Fibroblast of peridontal ligament (primary cell): ENCODE results near the gene ATP6V1B1.

ENCODE experiments used
- DNase-seq: peaks from one replicate; pipeline ENCODE4 v3.0.0-alpha.2; 2010; ENCODE audit errors: extremely low read depth

ATP6V1B1 gene

DNA sequence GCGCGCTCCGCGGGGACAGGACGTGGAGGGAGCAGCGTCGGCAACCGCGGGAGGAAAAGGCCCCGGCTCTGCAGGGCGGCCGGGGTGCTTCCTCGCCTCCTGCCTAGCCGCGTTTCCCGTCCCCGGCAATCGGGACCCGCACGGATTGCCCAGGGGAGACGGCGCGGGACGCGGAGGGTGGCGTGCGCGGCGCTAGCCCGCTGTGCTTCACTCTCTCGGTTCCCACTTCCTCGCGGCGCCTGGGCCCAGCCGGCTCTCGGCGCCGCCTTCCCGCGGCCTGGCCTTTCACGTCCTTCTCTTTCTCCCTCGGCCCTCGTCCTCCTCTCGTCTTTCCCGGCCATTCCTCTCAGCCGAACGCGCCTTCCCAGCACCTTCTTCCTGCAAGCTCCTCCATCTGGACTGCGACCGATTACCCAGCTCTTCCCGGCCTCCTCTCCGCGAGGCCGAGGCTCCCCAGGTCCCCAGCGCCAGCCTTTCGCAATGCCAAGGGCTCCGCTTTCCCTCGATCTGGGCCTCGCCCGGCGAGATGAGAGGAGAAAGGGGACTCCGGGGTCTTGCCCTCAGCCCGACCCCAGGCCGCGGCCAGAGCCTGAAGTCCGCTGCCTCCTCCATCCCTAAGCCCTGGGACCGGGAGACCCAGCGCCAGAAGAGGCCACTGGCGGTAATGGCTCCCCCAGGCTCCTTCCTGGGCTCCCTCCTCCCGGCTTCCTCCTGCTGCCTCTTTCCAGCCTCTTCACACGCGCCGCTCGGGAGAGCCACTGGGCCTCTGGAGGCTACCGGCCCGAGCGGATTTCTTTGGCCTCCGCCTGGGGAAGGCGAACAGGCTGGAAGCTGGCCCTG lies 34.3 kb upstream of the ATP6V1B1 start:
- peak; percentile 37 for DNase-seq

GRCh38 chr2:70902067-70902442 lies 33.6 kb upstream of the ATP6V1B1 start:
- DNase-seq = no peak

GRCh38 chr2:70902579-70902978 lies 33.1 kb upstream of the ATP6V1B1 start:
- no peak for DNase-seq

DNA sequence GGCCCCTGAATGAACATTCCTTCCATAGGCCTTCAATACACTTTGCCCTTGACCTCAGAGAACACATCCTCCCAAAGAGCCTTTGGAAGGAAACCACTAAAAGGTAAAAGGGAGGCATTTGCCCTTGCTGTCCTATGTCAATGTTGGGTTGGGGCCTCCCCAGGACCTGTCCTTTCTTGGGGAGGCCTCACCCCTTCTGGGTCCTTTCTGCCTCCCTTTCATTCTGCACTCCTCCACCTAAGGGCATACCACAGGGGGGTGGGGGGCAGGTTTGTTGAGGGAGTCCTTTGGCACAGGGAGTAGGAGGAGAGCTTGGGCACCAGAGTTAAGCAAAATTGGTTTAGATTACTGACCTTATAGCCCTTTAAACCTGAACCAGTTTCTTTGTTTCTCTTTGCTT lies 32.5 kb upstream of the ATP6V1B1 start:
- DNase-seq = no peak

DNA sequence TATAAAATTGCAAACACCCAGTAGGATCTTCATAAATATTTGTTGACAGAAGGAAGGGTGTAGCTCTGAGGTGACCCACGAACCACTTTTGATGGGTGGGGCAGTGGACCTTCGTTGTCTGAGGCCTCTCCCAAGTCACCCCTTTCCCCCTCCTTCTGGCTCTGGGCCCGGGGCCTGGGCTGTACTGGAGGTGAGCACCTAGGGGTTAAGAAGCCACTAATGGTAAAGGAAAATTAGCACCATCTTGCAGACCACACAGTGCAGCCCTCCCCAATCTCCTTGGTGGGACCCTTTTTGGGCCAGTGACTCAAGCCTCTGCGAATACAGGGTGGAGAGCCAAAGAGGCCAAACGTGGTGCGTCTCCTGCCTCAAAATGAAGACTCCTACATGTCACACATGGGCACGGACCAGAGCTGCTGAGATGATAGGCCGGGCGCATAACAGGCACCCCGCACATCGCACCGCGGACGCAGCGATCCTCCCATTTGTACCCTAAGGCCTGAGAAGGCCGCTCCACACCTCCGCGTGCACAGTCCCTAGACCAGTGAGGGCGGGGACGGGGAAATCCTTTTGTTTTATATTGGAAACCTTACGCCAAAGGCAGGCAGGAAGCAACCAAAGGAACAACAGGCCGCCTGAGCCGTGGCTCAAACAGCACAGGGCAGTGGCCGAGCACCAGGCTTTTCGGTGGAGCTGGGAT lies 31.9 kb upstream of the ATP6V1B1 start:
- no peak for DNase-seq

GRCh38 chr2:70904371-70905216 lies 31.1 kb upstream of the ATP6V1B1 start:
- DNase-seq = no peak

- no peak for DNase-seq
Observed at GRCh38 chr2:70905443-70906421, 30.0 kb upstream of the ATP6V1B1 start.

- DNase-seq = peak; percentile 8
Observed at GRCh38 chr2:70906439-70907005, 29.2 kb upstream of the ATP6V1B1 start.

GRCh38 chr2:70907130-70908057 lies 28.3 kb upstream of the ATP6V1B1 start:
- DNase-seq = peak; percentile 39

- no peak for DNase-seq
Observed at GRCh38 chr2:70916291-70916690, 19.4 kb upstream of the ATP6V1B1 start.

GRCh38 chr2:70918016-70918415 lies 17.7 kb upstream of the ATP6V1B1 start:
- DNase-seq = no peak

DNA sequence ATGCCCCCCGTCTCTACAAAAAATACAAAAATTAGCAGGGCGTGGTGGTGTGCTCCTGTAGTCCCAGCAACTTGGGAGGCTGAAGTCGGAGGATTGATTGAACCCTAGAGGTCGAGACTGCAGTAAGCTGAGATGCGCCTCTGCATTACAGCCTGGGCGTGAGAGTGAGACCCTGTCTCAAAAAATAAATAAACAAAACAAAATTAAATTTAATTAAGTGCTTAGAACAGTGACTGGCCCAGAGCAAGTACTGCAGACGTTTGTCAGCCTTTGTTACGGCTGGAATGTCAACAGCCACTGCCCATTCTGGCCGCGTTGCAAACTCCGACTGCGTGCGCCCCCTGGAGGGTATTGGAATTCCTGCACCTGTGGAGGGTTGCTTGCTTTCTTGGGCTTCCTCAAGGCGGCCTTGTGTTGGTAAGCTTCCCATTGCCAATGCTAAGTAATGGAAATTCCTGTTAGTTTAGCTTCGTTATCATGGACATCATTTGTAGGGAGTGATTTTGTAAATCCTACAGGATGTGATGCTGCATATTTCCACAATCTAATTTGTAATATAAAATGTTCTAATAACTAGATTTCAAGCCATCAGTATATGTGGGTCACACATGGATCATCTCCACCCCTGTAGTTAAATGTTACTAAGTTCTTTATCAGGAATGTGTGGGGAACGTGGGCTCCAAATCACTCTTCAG lies 15.9 kb upstream of the ATP6V1B1 start:
- DNase-seq = peak; percentile 72

- DNase-seq = no peak
Observed at GRCh38 chr2:70920367-70920715, 15.4 kb upstream of the ATP6V1B1 start.

- no peak for DNase-seq
Observed at GRCh38 chr2:70921031-70921430, 14.7 kb upstream of the ATP6V1B1 start.

DNA sequence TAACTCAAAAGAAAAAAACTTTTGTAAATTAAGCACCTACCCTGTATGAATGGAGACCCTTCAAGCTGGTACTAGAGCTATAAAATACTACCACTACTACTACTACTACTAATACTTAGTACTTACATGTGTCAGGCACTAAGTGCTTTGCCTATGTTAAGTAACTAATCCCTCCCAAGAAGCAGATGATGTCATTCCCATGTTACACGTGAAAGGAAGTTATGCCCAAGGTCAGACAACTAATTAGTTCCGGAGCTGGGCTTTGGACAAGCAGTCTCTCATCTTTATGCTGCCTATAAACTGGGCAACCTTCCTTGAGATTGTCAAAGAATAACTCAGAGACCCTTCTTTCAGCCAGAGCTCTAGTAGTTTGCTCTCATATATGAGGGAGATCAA lies 13.9 kb upstream of the ATP6V1B1 start:
- DNase-seq = no peak

DNA sequence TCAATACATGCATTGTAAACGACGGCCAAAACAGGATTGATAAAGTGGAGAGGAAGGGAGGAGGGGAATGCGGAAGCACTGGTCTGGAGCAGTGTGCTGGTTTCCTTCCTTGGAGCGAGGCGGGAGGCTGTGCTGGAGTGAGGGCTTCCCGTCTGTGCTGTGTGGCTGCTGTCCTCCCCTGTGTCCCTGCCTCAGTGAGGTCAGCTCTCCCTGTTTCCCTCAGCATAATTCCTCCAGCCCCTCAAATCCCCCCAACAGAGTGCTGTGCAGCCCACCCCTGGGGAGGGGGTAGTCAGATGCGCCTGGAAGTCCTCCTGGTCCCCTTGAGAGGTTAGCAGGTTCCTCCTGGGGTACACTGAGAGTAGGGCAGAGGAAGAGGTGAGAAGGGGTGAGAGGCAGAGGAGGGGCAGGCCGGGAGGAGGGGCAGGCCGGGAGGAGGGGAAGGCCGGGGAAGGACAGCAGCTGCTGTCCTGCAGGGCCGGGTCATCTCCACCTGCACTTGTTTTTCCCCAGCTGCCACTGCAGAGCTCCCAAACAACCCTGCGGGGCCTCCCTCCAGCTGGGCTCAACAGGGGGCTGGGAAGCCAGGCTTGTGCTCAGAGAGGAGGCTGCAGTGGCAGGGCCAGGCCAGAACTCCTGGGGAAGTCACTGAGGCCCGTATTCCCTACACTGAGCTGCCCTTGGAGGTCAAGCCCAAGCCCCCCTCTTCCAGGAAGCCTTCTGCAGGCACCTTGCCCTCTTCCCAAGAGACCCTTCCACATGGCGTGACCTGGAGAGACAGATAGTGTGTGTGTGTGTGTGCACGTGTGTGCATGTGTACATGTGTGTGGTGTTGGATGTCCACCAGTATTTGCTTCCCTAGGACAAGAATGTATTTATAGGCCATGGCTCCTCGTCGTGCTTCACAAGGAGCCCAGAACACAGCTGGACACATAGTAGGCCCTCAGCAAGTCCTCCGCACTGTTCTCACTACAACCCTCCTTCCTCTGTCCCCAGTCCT lies 13.2 kb upstream of the ATP6V1B1 start:
- no peak for DNase-seq

DNA sequence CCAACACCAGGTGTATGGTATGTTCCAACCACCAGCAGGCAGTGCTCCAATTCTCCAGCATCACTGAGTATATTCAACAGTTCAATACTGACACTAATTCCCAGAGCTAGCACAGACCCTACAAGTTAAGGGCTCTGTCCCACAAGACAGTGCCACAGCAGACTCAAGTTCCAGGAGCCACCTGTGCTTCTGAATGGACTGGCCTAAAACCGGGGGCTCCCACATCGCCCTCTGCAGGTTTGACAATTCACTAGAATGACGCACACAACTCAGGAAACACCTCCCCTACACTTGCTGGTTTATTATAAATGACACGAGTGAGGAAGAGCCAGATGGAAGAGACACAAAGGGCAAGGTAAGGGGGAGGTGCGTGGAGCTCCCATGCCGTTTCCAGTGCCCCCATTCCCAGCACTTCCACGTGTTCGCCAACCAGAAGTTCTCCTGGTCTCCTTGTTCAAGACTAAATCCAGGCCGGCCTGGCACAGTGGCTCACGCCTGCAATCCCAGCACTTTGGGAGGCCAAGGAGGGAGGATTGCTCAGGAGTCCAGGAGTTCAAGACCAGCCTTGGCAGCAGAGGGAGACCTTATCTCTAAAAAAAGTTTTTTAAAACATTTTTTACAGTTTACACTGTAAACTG lies 12.2 kb upstream of the ATP6V1B1 start:
- no peak for DNase-seq
